ENCODE results near the gene MIEN1. TPM values are rescaled to one million over a fixed set of nuclear protein-coding genes. Genes with fewer than 3 reads are reported as not detected.

The MIEN1 gene
- total and polyA plus RNA-seq, 2 of the 13 experiments (the other 11 are each of a cell fraction or from before 2014, with no cell fraction given) = 40.6 to 56.6 TPM

DNA sequence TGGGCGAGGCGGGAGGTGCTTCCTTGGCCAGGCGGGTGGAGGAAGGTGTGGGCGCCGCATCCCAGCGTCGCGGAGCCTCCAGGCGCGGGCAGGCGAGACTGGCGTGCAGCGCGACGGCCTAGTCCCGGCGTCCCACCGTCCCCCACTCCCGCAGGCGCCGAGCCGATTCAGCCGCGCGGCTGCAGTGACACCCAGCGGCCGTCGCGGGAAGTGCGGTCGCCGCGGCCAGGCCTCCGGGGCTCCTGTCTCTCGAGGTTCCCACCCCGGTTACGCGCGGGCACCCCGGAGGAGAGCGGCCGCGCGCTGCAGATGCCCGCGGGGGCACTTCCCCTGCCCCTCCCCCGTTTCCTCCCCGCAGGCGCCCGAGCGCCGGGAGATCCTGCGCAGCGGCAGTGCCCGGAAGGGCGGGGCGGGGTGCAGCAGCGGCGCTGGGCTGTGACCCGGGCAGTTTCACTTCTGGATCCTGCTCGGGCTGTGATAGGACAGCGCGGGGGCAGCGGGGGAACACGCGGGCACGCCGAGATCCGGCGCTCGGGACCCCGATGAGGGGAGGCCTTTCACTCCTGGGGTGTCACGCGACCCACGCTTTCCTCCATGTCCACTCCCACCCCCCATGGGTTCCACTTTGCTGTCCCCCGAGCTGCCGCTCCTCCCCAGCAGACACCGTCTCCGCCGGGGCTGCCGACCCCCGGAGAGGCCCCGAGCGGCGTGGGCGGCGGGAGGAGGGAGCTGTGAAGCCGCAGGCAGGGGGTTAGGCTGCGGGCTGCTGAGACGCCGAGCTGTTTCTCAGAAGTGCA lies 24.0 kb upstream of the MIEN1 start (continued):
- TF ChIP-seq, protein P1, sequence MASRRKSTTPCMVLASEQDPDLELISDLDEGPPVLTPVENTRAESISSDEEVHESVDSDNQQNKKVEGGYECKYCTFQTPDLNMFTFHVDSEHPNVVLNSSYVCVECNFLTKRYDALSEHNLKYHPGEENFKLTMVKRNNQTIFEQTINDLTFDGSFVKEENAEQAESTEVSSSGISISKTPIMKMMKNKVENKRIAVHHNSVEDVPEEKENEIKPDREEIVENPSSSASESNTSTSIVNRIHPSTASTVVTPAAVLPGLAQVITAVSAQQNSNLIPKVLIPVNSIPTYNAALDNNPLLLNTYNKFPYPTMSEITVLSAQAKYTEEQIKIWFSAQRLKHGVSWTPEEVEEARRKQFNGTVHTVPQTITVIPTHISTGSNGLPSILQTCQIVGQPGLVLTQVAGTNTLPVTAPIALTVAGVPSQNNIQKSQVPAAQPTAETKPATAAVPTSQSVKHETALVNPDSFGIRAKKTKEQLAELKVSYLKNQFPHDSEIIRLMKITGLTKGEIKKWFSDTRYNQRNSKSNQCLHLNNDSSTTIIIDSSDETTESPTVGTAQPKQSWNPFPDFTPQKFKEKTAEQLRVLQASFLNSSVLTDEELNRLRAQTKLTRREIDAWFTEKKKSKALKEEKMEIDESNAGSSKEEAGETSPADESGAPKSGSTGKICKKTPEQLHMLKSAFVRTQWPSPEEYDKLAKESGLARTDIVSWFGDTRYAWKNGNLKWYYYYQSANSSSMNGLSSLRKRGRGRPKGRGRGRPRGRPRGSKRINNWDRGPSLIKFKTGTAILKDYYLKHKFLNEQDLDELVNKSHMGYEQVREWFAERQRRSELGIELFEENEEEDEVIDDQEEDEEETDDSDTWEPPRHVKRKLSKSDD (CRISPR knock-in tag; IDR thresholded peaks at IDR 0.05; ENCODE audit: low read depth) = peak; percentile 67; the same call in 1 of the 2 replicates
- TF ChIP-seq GATAD2A (CRISPR knock-in tag; IDR thresholded peaks at IDR 0.05) (peak; percentile 74), ZNF232 (CRISPR knock-in tag; IDR thresholded peaks at IDR 0.05; ENCODE audit: borderline replicate concordance) (peak; percentile 78), HDAC1 (CRISPR knock-in tag; IDR thresholded peaks at IDR 0.05) (peak; percentile 96), ELF3 (CRISPR knock-in tag; IDR thresholded peaks at IDR 0.05) (peak; percentile 66; the same call in 1 of the 2 replicates), POLR2AphosphoS5 (IDR thresholded peaks at IDR 0.05; ENCODE audit: low read depth, low read length) (peak; percentile 59), GZF1 (CRISPR knock-in tag; IDR thresholded peaks at IDR 0.05) (no peak), ZNF629 (CRISPR knock-in tag; conservative IDR thresholded peaks at IDR 0.05) (peak; percentile 40), ZNF7 (CRISPR knock-in tag; IDR thresholded peaks at IDR 0.05) (no peak), ZNF124 (CRISPR knock-in tag; IDR thresholded peaks at IDR 0.05) (peak; percentile 97), ZMYM4 (CRISPR knock-in tag; IDR thresholded peaks at IDR 0.05) (peak; percentile 80), NCOA1 (CRISPR knock-in tag; IDR thresholded peaks at IDR 0.05) (peak; percentile 92), MED13 (CRISPR knock-in tag; IDR thresholded peaks at IDR 0.05) (peak; percentile 85)
- TF ChIP-seq, protein P2, sequence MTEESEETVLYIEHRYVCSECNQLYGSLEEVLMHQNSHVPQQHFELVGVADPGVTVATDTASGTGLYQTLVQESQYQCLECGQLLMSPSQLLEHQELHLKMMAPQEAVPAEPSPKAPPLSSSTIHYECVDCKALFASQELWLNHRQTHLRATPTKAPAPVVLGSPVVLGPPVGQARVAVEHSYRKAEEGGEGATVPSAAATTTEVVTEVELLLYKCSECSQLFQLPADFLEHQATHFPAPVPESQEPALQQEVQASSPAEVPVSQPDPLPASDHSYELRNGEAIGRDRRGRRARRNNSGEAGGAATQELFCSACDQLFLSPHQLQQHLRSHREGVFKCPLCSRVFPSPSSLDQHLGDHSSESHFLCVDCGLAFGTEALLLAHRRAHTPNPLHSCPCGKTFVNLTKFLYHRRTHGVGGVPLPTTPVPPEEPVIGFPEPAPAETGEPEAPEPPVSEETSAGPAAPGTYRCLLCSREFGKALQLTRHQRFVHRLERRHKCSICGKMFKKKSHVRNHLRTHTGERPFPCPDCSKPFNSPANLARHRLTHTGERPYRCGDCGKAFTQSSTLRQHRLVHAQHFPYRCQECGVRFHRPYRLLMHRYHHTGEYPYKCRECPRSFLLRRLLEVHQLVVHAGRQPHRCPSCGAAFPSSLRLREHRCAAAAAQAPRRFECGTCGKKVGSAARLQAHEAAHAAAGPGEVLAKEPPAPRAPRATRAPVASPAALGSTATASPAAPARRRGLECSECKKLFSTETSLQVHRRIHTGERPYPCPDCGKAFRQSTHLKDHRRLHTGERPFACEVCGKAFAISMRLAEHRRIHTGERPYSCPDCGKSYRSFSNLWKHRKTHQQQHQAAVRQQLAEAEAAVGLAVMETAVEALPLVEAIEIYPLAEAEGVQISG (CRISPR knock-in tag; IDR thresholded peaks at IDR 0.05) = peak; percentile 94
- TF ChIP-seq, protein P3, sequence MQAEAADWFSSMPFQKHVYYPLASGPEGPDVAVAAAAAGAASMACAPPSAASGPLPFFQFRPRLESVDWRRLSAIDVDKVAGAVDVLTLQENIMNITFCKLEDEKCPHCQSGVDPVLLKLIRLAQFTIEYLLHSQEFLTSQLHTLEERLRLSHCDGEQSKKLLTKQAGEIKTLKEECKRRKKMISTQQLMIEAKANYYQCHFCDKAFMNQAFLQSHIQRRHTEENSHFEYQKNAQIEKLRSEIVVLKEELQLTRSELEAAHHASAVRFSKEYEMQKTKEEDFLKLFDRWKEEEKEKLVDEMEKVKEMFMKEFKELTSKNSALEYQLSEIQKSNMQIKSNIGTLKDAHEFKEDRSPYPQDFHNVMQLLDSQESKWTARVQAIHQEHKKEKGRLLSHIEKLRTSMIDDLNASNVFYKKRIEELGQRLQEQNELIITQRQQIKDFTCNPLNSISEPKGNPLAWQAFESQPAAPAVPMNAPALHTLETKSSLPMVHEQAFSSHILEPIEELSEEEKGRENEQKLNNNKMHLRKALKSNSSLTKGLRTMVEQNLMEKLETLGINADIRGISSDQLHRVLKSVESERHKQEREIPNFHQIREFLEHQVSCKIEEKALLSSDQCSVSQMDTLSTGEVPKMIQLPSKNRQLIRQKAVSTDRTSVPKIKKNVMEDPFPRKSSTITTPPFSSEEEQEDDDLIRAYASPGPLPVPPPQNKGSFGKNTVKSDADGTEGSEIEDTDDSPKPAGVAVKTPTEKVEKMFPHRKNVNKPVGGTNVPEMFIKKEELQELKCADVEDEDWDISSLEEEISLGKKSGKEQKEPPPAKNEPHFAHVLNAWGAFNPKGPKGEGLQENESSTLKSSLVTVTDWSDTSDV (CRISPR knock-in tag; IDR thresholded peaks at IDR 0.05) = peak; percentile 68; the same call in 1 of the 2 replicates
- TF ChIP-seq, protein P4, sequence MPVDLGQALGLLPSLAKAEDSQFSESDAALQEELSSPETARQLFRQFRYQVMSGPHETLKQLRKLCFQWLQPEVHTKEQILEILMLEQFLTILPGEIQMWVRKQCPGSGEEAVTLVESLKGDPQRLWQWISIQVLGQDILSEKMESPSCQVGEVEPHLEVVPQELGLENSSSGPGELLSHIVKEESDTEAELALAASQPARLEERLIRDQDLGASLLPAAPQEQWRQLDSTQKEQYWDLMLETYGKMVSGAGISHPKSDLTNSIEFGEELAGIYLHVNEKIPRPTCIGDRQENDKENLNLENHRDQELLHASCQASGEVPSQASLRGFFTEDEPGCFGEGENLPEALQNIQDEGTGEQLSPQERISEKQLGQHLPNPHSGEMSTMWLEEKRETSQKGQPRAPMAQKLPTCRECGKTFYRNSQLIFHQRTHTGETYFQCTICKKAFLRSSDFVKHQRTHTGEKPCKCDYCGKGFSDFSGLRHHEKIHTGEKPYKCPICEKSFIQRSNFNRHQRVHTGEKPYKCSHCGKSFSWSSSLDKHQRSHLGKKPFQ (CRISPR knock-in tag; IDR thresholded peaks at IDR 0.05; ENCODE audit: insufficient replicate concordance) = peak; percentile 92
- TF ChIP-seq, protein P5, sequence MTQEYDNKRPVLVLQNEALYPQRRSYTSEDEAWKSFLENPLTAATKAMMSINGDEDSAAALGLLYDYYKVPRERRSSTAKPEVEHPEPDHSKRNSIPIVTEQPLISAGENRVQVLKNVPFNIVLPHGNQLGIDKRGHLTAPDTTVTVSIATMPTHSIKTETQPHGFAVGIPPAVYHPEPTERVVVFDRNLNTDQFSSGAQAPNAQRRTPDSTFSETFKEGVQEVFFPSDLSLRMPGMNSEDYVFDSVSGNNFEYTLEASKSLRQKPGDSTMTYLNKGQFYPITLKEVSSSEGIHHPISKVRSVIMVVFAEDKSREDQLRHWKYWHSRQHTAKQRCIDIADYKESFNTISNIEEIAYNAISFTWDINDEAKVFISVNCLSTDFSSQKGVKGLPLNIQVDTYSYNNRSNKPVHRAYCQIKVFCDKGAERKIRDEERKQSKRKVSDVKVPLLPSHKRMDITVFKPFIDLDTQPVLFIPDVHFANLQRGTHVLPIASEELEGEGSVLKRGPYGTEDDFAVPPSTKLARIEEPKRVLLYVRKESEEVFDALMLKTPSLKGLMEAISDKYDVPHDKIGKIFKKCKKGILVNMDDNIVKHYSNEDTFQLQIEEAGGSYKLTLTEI (CRISPR knock-in tag; conservative IDR thresholded peaks at IDR 0.05) = no peak

Data from HepG2 (cell line).